COLO668 (cell line): ENCODE measurements around the gene ADCK1.
A peak's percentile ranks its signal among the peaks of the same experiment; 100 is the strongest.
"Not testable (repeated sequence)": the region's sequence is repeated elsewhere in the genome, so short reads cannot be mapped to it uniquely, and the experiment has no call there.

Source experiments
- DNase-seq: peaks from one replicate; lab custom pipeline; 2025; ENCODE audit not compliant: unreplicated experiment; lab: John Stamatoyannopoulos, UW

The ADCK1 gene

GRCh38 chr14:77897374-77897773 is 97.5 kb downstream of the ADCK1 start:
- no peak for DNase-seq

DNA sequence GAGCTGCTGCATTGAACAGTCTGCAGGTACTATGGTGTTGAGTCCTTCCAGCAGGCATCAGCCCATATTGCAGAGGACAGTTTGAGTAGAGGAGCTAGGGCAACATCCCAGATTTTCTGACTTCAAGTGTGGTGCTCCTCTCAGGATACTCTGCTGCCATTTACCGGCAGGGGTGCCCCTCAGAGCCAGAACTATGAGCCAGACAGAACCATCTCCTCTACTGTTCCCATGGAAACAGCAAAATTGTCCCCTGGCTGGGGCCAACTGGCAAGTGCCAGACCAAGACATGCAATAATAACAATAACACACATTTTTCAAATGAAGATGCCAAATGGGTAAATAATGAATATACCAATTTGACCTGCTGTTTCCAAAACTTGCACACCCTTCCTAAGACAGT is 102.9 kb downstream of the ADCK1 start:
- DNase-seq: no peak

GRCh38 chr14:77903221-77903620 is 103.3 kb downstream of the ADCK1 start:
- no peak for DNase-seq

GRCh38 chr14:77903937-77904617 is 104.2 kb downstream of the ADCK1 start:
- DNase-seq: no peak

DNA sequence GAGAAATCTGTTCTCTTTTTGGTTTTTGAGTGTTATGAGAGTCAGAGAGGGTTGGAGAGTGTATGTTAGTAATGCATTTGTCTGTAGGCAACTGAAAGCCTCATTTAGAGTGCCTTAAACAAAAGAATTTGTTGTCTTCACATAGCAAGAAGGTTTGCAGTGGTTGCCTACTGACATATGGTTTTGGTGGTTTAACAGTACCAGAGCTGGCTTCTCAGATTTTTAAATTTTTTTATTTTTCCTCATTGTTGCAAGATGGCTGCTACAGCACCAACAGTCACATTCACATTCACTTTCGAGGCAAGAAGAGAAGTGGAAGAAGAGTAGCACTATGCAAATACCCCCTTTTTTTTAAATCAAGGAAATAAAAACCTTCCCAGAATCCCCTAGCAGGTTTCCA is 106.5 kb downstream of the ADCK1 start:
- DNase-seq: no peak

DNA sequence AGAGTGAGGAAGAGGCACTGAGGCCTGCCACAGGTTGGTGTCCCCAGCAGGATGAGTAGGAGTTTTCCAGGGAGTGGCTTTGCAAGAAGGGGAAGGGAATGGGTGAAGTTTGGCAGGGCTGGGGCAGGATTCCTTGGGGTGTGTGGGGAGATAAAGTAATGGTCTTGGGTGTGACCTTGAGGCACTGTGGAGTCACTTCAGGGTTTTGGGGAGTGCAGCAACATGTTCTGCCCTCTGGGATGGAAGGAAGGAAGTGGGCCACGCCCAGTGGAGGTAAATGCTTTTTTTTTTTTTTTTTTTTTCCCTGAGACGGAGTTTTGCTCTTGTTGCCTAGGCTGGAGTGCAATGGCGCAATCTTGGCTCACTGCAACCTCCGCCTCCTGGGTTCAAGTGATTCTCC is 108.9 kb downstream of the ADCK1 start:
- DNase-seq: no peak

GRCh38 chr14:77909911-77910310 is 110.0 kb downstream of the ADCK1 start:
- DNase-seq: no peak

DNA sequence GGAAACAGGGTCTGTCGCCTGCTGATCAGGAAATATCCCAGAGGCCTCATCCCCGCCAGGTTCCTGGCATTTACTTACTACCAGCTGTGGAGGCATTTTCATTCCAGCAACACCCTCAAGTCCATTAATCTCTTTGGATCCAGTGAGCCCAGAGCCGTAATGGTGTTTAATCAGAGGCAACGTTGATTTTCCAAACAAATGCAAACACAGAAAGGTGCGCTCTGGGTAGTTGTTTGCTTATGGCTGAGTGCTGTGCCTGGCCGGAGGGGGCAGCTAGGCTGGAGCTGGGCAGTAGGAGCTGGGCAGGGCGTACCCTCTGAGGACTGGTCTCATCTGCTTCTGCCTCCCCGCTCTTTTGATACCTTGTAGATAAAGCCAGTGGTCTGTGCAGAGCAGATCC is 110.6 kb downstream of the ADCK1 start:
- peak; percentile 52 for DNase-seq

DNA sequence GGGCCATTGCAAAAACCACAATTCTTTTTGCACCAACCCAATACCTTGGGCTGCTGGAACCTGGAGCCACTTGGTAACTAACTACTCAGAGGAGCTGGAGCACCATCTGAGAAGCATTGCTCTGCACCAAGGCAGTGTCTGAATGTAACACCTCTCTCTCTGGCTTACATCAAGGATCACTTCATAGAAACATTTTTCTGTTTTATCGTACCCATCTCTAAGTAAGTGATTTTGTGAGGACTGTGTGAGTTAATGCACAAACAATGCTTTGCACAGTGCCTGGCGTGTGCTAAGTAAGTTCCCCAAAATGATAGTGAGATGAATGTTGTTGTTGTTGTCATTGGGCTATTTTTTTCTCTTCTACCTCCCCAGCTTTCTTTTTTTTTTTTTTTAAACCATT is 111.4 kb downstream of the ADCK1 start:
- DNase-seq: no peak

DNA sequence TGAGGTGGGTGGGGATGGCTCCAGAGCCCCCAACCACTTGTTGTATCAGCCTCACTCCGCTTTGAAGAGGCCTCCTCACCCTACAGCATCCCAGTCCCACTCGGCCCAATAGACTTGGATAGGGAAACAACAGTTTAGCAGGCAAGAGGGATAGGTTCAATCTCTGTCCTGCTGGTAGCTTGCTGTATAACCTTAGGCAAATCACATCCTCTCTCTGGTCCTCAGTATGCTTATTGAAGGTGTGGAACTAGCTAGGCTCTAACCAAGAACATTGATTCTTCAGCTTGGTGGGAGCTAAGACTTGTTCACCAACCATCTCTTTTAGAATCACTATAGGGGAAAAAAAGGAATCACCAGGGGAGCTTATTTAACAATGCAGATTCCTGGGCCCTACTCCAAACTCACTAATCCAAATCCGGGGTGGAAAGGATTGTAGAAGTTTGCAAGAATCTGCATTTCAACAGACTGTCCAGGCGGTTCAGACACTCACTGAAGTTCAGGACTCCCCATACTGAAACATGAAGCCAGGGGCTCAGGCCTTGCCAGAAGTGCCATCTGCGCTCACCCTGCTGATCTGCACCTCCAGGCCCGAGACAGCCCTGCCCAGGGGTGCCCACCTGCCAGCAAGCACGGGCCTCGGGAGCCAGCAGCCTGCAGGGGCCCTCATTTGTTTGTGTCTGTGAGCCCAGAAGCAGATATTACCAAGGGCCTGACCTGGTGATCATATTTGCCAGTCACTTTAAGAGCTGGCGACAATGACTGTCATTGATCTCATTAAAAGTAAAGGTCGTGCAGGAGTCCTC is 113.0 kb downstream of the ADCK1 start:
- DNase-seq: no peak

DNA sequence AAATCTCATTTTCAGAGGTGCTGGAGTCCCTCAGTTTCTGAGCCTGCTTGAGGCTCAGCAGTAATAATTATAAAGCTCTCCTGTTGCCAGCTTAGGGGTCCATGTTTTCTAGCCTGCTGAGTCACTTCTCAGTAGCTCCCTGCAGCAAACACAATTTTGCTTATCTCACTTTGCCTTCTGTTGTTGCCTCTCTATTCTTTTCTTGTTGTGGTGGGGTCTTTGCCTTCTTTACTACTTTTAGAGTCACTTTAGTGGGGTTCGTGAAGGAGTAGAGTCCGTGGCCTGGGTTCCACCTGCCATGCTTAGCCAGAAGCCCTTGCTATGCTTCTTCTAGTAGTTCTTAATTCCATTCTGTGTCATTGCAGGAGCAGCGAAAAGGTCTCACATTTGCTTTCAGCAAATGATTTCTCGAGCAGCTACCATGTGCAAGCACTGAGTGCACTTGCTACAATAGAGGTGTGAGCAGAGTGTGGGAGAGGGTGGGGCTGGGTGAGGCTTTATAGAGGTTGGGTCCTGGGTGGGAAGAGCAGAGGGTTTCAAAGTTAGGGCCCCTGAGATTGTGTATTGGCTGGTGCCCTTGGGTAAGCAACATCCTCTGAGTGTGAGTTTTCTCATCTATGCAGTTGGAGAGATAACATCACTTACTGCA is 114.3 kb downstream of the ADCK1 start:
- DNase-seq: no peak

DNA sequence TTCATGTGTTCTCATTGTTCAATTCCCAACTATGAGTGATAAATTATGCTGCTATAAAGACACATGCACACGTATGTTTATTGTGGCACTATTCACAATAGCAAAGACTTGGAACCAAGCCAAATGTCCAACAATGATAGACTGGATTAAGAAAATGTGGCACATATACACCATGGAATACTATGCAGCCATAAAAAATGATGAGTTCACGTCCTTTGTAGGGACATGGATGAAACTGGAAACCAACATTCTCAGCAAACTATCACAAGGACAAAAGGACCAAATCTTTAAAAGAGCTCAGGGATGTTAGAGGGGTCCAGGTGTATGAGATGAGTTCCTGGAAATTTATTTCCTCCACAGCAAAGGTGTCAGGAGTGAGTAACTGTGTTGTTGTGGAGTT is 115.5 kb downstream of the ADCK1 start:
- DNase-seq: not testable (repeated sequence)

DNA sequence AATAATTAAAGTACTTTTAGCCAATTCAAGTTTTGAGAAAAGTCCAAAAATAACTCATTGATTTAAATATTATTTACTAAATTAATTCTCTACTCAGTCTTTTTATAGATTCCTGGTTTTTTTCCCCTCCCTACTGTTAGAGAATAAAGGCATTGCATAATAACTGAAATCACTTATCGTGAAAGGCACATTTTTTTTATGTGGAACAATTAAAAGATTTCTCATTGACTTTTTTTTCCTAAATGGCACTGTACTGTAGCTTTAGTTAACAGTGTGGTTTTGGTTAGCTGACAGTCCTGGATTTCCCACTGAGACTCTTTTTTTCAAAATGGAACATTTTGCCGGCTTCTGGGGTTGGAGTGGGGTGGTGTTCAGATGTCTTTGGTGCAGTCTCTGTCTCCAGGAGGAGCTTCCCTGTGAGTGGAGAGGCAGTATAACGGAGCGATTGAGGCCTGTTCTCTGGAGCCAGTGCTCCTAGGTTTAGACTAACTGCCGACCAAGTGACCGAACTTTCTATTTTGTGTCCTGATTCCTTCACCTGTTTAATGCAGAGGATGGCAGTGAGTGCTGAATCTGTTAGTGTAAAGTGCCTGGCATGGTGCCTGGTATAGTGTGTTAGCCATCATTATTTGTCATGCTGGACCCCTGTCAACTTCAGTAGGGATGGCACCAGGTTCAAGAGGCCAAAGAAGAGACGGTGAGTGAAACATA is 117.7 kb downstream of the ADCK1 start:
- DNase-seq: no peak

DNA sequence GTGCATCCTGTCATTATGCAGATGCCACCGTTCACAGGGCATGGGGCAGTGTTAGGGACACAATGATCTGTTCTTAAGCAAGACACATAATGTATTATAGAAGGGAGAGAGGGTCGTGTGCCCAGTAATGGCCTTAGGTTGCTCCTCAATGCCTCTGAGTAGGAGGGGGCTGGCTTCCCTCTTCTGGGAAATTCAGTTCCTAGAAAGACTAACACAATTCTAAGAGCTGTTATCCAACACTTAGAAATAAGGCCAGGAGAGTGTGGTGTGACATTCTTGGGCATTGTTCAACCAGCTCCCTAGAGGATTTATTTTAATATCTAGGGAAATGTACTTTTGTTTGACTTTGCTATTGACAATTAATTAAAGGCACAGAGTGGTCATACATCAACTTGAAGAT is 118.5 kb downstream of the ADCK1 start:
- DNase-seq: no peak

DNA sequence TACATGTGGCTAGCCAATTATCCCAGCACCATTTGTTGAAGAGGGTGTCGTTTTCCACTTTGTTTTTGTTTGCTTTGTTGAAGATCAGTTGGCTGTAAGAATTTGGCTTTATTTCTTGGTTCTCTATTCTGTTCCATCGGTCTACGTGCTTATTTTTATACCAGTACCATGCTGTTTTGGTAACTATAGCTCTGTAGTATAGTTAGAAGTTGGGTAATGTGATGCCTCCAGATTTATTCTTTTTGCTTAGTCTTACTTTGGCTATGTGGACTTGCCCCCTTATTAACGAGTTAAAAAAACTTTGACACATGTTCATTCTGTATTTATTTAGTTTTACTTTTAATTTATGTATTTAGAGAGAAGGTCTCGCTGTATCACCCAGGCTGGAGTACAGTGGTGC is 120.4 kb downstream of the ADCK1 start:
- no peak for DNase-seq

DNA sequence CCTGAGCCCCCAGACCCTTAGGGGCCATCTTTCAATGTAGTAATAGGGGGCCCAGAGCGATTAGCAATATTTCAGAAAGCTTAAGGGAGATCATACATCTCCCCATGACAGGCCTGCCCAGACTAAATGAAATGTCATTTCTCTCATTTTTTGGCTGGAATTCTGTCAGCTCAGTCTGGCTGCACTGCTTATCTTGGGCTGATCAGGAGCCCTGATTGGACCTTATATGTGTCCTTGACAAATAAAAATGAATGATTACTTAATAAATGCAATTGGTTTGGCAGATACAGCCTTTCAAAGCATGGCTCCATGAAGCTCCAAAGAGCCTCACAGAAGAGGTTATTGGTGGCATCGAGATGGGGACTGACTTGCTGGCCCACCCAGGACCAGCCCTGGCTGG is 121.9 kb downstream of the ADCK1 start:
- no peak for DNase-seq

DNA sequence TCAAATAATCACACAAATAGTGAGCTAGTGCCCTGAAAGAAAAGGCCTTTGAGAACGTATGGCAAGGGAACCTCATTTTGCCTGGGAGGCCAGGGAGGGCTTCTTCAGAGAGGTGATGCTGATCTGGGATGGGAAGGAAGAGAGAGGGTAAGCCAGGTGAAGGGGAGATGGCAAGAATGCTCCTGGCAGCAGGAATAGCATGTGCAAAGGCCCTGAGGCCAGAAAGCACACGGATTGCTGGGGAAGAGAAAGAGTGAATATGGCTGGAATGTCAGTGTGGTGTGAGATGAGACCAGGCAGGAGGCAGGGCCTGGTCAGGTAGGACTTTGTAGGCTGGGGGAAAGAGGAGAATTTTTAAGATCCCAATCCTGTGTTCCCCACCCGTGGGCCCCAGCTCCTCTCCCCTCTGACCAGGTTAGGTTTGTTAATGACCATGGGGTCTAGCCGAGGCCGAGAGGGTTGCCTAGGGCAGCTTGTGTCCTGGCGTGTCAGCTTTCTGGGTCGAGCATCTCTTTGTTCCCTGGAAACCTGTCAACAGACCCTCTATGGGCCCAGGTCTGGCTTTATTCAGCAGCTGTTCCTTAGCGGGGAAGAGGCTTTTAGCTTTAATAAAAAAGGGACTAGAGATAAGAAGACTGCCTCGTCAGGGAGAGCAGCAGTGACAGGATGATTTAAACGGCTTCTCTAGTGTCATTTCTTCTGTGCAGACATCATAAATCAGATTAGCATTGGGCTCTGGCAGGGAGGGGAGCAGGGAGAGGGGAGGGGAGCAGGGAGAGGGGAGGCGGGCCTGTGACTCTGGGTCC is 123.4 kb downstream of the ADCK1 start:
- DNase-seq: no peak

GRCh38 chr14:77924141-77924948 is 124.4 kb downstream of the ADCK1 start:
- DNase-seq: no peak

GRCh38 chr14:77926942-77927341 is 127.0 kb downstream of the ADCK1 start:
- no peak for DNase-seq

- DNase-seq: no peak
Observed at GRCh38 chr14:77931441-77931840, 131.5 kb downstream of the ADCK1 start.
